T47D (cell line): Measurements from ENCODE around the gene GC.
A peak's percentile ranks its signal among the peaks of the same experiment; 100 is the strongest.
"Not testable (repeated sequence)": the region's sequence is repeated elsewhere in the genome, so short reads cannot be mapped to it uniquely, and the experiment has no call there.

Experiments
- DNase-seq, 2 experiments: peaks; one replicate each; pipeline versions ENCODE4 v3.0.0 to v3.0.0-alpha.2; 2011 to 2012; ENCODE audit warnings: low read depth in 1 of 2, low spot score in 1 of 2
- JUND ChIP-seq: IDR thresholded peaks from 2 replicates; pipeline ENCODE4 v1.6.1; 2012; ENCODE audit warnings: low read depth
- in situ Hi-C: cut with HindIII; loops from 2 replicates; pipeline ENCODE4 v1.10.0; 2016; ENCODE audit warnings: low sequenced_read_pairs, low pct_unique_long_range_greater_than_20kb

Gene GC

DNA sequence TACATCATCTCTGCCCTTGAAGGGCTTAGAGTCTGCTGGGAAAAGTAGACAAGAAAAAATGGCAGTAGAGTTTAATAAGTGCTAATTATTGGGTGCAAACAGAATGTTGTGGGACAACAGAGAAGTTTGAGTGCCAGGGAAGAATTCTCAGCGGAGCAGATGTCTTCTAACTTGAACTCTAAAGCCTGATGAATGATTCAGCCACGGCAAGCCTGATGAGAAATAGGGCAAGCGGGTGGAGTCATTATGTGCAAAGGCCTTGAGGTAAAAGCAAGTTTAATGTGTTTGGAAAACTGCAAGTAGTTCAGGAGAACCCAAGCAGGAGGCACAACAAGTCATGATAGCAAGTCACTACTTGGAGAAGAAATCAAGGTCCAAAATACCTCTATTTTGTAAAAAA, 37.5 kb downstream of the GC start:
- in situ Hi-C loops: no loop called here
- TF ChIP-seq JUND: no peak
- no peak for DNase-seq

DNA sequence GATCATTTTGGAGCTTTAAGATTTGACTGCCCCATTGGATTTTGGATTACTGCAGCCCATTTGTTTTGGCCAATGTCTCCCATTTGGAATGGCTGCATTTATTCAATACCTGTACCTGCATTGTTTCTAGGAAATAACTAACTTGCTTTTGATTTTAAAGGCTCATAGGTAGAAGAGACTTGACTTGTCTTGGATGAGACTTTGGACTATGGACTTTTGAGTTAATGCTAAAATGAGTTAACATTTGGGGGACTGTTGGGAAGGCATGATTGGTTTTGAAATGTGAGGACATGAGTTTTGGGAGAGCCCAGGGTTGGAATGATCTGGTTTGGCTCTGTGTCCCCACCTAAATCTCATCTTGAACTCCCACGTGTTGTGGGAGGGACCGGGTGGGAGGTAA, 45.1 kb downstream of the GC start:
- in situ Hi-C loops, DNase-seq: not testable (repeated sequence)

DNA sequence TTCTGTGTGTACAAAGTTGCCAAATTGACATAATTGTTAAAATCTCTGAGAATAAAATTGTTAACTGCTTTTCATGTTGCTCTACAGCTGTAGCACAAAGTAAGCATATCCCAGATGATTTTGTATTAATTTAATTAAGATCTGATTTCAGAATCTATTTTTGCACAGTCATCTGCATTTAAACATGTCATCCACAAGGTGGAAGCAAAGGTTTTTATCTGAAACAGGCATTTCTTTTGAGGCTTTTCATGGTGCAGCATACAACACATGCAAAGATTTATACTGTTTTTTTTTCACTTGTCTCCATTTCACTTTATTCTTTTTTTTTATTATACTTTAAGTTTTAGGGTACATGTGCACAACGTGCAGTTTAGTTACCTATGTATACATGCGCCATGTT, 51.2 kb downstream of the GC start:
- peak in 1 of 2 experiments; percentile 52 for DNase-seq

DNA sequence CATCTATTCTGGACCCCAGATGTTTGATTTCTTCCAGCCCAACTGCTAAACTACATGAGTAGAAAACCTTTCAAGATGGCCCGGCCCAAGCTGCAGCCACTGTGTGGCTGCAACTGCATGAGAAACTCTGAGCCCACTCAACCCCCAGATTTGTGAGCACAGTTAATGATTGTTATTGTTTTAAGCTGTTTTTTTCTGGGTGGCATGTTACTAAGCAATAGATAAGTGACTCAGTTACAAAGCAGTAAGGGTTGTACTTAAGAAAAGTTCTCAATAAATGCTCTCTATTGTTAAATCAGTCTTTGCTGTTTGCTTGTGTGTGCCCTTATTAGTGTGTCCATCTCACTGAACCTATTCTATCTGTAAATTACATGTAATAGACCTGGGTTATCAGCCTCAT, 51.8 kb downstream of the GC start:
- DNase-seq: no peak
- TF ChIP-seq JUND: no peak
- in situ Hi-C loops: no loop called here

More for the DNA sequence above, 51.2 kb downstream of the GC start:
- TF ChIP-seq JUND: no peak
- in situ Hi-C loops: no loop called here

DNA sequence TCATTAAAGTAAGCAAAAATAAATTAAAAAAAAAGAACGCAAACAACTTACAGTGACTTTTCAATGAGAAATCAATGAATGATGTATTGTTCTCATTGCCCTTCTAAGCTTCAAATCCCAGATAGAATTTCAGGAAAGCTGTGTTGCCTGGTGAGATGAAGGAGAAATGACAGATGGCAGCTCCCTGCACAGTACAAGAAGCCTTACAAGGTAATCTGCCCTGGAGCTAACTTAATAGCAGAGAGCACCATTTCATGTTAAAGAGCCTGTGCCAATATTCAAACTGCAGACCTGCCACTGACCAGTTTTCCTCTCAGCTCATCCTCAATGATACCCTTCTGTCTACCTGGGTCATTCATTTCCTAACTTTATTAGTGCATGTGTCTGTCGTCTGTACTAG, 54.0 kb downstream of the GC start:
- in situ Hi-C loops: no loop called here
- no peak for TF ChIP-seq JUND
- DNase-seq: no peak

DNA sequence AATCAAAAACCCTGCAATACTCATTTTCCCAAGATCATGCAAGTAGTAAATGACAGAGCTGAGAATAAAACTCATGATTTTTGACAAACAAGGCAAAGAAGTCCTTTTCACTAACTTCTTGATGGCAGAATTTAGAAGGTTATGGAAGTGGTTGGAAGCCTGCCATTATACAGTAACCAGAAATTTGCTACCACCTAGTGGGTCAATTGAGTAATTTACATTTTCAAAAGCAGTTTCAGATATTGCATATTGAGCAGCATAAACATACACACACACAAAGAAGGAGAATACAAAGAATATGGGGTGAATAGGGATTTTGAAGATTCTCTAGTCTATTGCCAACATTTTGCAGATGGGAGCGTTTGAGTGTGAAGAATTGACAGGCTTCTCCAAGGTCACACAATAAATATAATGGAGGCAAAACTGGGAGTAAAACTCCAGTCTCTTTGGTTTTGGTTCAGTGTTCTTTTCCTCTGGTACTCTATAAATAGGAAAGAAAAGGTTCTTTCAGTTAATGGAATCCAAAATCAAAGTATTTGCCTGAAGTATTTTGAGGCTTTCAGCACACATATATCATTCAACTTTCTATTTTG, 70.2 kb downstream of the GC start:
- in situ Hi-C loops: no loop called here
- TF ChIP-seq JUND: no peak
- DNase-seq: peak in 1 of 2 experiments; percentile 41

DNA sequence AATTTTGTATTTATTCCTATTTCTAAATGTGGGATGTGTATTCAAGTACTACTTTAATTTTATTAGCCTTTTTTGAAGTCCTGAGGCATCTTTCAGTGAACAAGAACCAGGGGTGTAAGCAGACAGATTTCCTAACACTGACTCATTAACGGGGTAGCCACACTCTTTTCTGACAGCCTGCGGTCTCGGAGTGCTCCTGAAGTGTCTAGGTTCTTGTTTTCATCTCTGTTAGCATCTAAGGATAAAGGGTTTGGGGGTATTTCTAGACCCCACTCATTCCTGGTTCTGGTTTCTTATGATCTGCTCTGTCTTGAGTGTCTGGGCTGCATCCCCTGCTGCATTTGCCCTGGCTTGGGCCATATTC, 71.9 kb downstream of the GC start:
- TF ChIP-seq JUND: no peak
- no peak for DNase-seq
- in situ Hi-C loops: no loop called here

DNA sequence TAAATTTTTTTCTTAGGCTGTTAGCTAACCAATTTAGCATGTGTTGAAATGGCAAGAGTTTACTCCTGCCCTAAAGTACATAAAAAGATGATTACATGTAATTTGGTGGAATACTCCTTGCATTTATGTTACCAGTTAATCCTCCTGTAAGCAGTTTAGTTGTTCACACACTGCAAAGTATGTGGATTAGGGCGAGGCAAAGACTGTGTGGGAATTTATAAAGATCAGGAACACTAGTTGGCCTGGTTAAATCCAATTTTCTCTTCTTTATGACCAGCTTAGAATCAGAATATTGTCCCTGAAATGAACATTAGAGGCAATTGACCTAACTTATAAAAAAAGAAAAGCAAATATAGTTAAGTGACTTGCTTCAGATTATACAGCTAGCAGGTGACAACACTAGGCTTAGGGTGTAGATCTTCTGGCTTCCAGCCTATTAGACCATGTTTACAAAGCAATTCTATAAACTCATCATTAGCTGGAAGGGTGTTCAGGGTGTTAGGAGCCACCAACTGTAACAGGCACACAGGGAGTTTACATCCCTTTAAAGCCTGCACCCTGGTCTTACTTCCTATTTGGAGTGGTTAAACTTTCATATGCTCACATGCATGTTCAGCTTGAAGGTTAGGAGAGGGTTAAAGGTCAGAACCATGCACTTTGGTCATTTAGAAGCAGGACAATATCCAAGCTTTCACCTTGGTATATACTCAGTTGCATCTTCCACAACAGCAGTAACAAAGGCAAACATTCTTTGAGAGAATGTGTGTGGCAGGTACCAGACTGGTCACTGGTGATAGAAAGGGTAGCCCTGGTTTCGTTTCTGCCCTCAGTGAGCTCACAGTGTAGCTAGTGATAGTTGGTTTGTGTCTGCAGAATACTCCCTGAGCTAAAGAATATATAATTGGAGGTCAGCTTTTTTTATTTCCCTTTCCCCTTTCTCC, 72.6 kb downstream of the GC start:
- no peak for TF ChIP-seq JUND
- in situ Hi-C loops: no loop called here
- DNase-seq: no peak

DNA sequence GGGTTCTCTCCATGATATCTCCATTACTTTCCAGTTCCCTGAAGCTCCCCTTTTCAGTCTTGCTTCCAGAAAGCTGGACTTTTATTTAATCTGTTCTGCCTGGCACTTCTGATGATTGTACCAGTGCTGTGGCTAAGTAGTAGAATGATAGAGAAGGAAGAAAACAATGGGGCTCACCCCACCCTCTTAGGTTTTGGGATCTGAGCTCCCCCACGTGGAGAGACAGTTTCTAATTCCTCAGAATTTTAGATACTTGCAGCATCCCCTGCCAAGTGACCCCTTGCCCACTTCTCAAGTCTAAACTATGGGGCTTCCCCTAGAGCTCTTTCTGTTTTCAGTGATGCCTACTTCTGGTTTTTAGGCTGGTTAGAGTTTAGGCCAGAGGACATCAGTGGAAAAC, 73.9 kb downstream of the GC start:
- in situ Hi-C loops: no loop called here

DNA sequence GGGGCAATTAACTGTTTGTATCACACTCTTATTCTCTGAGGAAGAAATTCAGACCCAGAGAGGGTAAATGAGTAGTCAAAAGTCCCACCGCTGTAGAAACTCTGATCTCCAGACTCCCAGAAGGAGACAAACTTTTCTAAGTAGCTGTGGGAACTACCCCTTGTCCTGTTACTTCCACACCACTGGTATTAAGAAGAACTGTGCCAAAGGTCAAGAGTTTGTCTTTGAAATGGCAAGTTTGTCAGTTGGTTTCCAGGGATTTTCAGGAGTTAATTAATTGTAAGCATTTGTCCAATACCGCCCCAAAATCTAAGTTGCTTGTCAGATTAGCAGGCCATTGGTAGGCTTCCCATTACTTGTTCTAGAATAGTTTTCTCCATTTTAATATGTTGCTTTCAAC, 85.7 kb downstream of the GC start:
- no peak for DNase-seq
- no peak for TF ChIP-seq JUND
- in situ Hi-C loops: no loop called here

More for the DNA sequence above, 73.9 kb downstream of the GC start:
- peak in 1 of 2 experiments; percentile 18 for DNase-seq
- no peak for TF ChIP-seq JUND

DNA sequence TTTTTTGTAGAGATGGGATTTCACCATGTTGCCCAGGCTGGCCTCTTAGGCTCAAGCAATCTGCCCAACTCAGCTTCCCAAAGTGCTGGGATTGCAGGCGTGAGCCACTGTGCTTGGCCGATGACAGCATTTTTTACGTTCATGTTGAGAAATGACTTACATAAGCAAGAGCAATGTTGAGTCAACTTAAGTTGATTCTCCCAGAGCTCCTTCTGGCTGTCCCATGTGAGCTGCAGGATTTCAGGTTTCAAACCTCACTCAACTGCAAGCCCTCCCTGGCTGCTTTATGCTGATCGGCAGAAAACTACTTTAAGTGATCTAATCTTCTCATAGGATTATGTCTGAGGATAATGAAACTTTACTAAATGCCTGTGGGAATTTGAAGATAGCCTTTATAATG, 86.8 kb downstream of the GC start:
- no peak for DNase-seq
- in situ Hi-C loops: no loop called here
- no peak for TF ChIP-seq JUND

DNA sequence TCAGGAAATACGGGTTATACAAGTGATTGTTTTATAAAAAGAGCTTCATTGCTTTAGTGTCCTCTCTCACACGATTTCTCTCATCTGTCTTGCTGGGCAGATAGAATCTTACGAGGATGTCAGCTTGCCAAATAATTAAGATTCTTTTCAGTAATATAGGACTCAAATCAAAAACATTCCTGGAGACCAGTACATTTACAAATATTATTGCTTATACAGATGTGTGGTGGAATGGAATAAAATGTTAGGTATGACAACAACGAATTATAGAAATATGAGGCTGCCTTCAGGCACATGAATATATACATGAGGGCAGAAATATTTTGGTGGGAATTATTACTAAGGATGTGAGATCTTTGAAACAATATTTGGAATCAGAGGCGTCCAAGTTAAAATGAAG, 88.9 kb downstream of the GC start:
- in situ Hi-C loops: no loop called here
- TF ChIP-seq JUND: no peak
- DNase-seq: peak in 1 of 2 experiments; percentile 2

DNA sequence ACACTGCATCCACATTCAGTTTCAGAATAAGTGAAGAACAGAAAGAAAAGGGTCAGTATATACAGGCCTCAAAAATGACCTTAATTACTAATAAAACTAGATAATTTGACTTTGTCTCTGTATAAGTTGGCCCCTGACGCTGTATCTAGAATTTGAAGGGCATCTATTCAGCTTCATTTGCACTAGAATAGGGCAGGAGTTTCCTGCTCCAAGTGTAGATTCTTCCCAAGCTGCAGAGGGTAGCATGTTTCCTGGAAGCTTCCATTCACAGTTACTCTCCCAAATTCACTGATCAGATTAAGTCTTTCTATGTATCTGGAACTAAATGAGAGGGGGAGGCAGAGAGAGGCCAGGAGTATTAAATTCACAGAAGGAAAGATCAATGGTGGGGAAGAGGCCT, 90.9 kb downstream of the GC start:
- no peak for DNase-seq
- TF ChIP-seq JUND: no peak
- in situ Hi-C loops: no loop called here
